ENCODE data around the gene ZNF474.

DNA sequence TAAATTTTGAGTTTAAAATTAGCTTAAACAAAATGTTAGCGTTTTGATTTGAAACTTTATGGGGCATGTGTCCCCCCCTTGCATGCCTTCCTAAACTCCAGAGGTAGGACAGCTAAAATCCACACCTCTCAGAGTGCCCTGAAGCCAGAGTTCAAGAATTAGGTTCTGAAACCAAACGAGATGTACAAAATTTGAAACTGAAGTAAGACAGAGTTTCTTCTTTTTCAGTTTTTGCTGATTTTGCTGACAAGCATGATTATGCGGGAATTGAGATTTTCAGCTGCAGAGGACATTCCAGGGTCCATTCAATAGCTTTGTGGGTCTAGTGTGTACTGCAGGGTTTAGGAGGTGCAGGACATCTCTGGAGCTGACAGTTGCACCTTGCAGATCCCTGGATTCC lies 34.2 kb upstream of the ZNF474 start:
- TF ChIP-seq, protein P1, sequence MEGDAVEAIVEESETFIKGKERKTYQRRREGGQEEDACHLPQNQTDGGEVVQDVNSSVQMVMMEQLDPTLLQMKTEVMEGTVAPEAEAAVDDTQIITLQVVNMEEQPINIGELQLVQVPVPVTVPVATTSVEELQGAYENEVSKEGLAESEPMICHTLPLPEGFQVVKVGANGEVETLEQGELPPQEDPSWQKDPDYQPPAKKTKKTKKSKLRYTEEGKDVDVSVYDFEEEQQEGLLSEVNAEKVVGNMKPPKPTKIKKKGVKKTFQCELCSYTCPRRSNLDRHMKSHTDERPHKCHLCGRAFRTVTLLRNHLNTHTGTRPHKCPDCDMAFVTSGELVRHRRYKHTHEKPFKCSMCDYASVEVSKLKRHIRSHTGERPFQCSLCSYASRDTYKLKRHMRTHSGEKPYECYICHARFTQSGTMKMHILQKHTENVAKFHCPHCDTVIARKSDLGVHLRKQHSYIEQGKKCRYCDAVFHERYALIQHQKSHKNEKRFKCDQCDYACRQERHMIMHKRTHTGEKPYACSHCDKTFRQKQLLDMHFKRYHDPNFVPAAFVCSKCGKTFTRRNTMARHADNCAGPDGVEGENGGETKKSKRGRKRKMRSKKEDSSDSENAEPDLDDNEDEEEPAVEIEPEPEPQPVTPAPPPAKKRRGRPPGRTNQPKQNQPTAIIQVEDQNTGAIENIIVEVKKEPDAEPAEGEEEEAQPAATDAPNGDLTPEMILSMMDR (IDR thresholded peaks at IDR 0.05): no peak
- no peak for TF ChIP-seq EP300 (IDR thresholded peaks at IDR 0.05)
- TF ChIP-seq POLR2A (IDR thresholded peaks at IDR 0.05): no peak
- TF ChIP-seq POLR2AphosphoS5 (IDR thresholded peaks at IDR 0.05): no peak
